SU-DHL-6 (cell line): ENCODE measurements around the gene CYP4A22.
"Not testable (repeated sequence)": the region's sequence is repeated elsewhere in the genome, so short reads cannot be mapped to it uniquely, and the experiment has no call there.

Source experiments
- H2AFZ ChIP-seq: fragments of 200-600 bp; sonication (generic); 2 replicates; pipeline ENCODE4 v1.6.1; 2014; ENCODE audit warnings: low read depth, mild to moderate bottlenecking, moderate library complexity, mixed read lengths, antibody characterized with exemption, low read length; ENCODE audit not compliant: severe bottlenecking
- H3F3A ChIP-seq: fragments of 200-600 bp; shearing (Covaris generic); 2 replicates; pipeline ENCODE4 v1.6.0; 2016; ENCODE audit warnings: antibody characterized with exemption, mild to moderate bottlenecking; ENCODE audit not compliant: insufficient read depth
- H3K27ac ChIP-seq: fragments of 200-600 bp; sonication (generic); 2 replicates; pipeline ENCODE4 v1.5.1; 2016; ENCODE audit warnings: low read depth, mild to moderate bottlenecking, low read length, moderate library complexity, mixed read lengths
- H3K27me3 ChIP-seq: fragments of 200-600 bp; sonication (generic), shearing (Covaris generic); 2 replicates; pipeline ENCODE4 v1.6.0; 2014; ENCODE audit warnings: mild to moderate bottlenecking, low read length
- H3K36me3 ChIP-seq: fragments of 200-600 bp; sonication (generic); 2 replicates; pipeline ENCODE4 v1.6.1; 2014; ENCODE audit warnings: mild to moderate bottlenecking, low read length, mixed read lengths
- H3K4me2 ChIP-seq: fragments of 300-600, 200-600 bp; shearing (Covaris generic), sonication (generic); 2 replicates; pipeline ENCODE4 v1.6.0; 2014; ENCODE audit warnings: low read length, low read depth, mild to moderate bottlenecking; ENCODE audit not compliant: poor library complexity, severe bottlenecking
- H3K4me3 ChIP-seq: fragments of 200-600 bp; sonication (generic); 2 replicates; pipeline ENCODE4 v1.5.1; 2014; ENCODE audit warnings: antibody characterized with exemption, low read length, mild to moderate bottlenecking, mixed read lengths; ENCODE audit not compliant: insufficient read depth, poor library complexity, severe bottlenecking
- H3K79me2 ChIP-seq: fragments of 200-600 bp; sonication (generic); 2 replicates; pipeline ENCODE4 v1.6.1; 2014; ENCODE audit warnings: mild to moderate bottlenecking, low read length, moderate library complexity; ENCODE audit not compliant: insufficient read depth
- H3K9ac ChIP-seq: fragments of 200-600 bp; sonication (generic); 2 replicates; pipeline ENCODE4 v1.7.0; 2014; ENCODE audit warnings: mild to moderate bottlenecking, low read length
- H3K9me2 ChIP-seq: fragments of 200-600 bp; sonication (generic); replicated peaks from 2 replicates; pipeline ENCODE4 v1.6.1; 2014; ENCODE audit warnings: low read length; ENCODE audit not compliant: insufficient read depth
- H3K9me3 ChIP-seq: fragments of 200-600 bp; sonication (generic); 2 replicates; pipeline ENCODE4 v1.6.1; 2014; ENCODE audit warnings: low read length, mixed read lengths; ENCODE audit not compliant: insufficient read depth
- H4K20me1 ChIP-seq: fragments of 200-600 bp; sonication (generic); 2 replicates; pipeline ENCODE4 v1.6.1; 2014; ENCODE audit warnings: low read depth, mild to moderate bottlenecking, antibody characterized with exemption, low read length, moderate library complexity, mixed read lengths
- EZH2phosphoT487 ChIP-seq: fragments of 200-600 bp; sonication (generic), shearing (Covaris generic); conservative IDR thresholded peaks from 2 replicates; pipeline ENCODE4 v1.6.1; 2018; ENCODE audit warnings: mild to moderate bottlenecking, antibody characterized with exemption, low read length, moderate library complexity, mixed read lengths
- TF ChIP-seq, protein P1 (sequence below): fragments of 200-600 bp; sonication (generic); IDR thresholded peaks from one replicate; pipeline ENCODE4 v1.5.1; 2017; ENCODE audit warnings: antibody characterized with exemption, mild to moderate bottlenecking, low read length, moderate library complexity; ENCODE audit not compliant: insufficient read depth, poor library complexity, severe bottlenecking

The CYP4A22 gene

DNA sequence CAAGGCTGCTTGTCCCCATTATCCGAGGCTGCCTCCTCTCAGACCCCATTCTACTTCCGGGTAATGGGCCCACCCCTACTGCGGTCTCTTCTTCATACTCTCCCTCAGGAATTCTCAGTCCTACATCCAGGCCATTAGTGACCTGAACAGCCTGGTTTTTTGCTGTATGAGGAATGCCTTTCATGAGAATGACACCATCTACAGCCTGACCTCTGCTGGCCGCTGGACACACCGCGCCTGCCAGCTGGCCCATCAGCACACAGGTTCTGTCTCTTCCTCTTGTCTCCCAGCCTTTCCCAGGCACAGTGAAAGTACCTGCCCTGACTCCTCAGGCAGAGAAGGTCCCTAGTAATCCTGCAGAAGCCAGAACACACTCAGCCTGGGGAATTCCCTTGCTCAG, 6.4 kb downstream of the CYP4A22 start:
- not testable (repeated sequence) for H2AFZ ChIP-seq, H3K27ac ChIP-seq, H3K4me3 ChIP-seq, H4K20me1 ChIP-seq, H3K79me2 ChIP-seq, H3K4me2 ChIP-seq, H3K9me3 ChIP-seq, H3K9ac ChIP-seq, H3K9me2 ChIP-seq, H3K36me3 ChIP-seq, H3K27me3 ChIP-seq, H3F3A ChIP-seq

DNA sequence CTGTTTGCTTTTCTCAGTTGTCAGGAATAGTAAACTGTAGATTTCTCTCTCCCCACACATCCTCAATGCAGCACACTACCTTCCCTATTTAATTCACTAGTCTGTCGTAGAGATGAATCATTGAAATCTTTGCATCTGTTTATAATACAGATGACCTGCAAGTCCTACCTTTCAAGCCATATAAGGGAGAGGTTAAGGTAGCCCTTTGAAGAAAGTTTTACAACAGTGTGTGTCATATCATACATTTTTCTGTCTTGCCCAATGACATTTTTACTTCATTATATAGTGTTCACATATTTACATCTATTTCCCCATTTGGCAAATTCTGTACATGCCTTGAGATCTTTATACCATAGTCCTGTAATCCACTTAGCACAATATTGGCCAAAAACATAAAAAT, 9.3 kb downstream of the CYP4A22 start:
- not testable (repeated sequence) for H3K4me2 ChIP-seq, H2AFZ ChIP-seq, H3K9me2 ChIP-seq, H3K9ac ChIP-seq, H3F3A ChIP-seq, H3K27ac ChIP-seq, H3K27me3 ChIP-seq, H4K20me1 ChIP-seq, H3K79me2 ChIP-seq, H3K9me3 ChIP-seq, H3K36me3 ChIP-seq, H3K4me3 ChIP-seq

DNA sequence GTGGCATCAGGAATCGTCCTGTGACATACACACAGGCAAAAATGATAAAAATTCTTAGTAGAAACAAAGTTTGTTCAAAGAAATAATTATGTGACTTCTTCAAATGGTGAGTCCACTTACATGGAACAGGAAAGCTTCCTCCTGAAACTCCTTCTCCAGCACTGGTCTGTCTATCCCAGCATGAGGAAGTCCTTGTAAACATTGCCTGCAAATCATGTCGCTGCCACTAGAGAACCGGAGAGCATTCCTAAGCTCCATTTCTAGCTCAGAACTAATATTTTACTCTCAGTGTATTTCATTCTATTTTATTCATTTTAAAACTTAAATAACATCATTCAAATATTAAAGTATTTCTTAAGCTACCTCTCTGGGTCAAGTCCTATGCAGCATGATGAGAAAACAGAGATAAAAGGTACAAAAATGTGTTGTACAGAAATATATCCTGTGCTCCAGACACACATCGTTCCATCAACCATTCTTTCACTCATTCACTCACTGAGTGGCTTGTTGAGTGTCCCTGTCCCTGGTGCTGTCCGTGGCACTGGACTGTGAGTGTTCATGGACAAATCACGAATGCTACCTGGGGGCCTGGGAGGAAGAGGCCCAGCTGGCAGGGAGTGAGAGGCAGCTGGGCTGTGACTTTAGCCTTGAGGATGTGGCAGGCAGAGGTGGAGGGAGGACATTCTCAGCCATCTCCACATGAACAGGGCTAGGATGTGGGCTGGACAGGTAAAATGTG, 10.0 kb downstream of the CYP4A22 start:
- Histone ChIP-seq H3K4me3 (no peak overlapping the region), H3F3A (no peaks in the 10 kb centered on the region), H3K4me2 (no peak overlapping the region), H4K20me1 (no peaks in the 10 kb centered on the region), H3K9ac (no peak overlapping the region), H3K36me3 (no peaks in the 10 kb centered on the region), H3K9me2 (no peaks in the 10 kb centered on the region), H3K27me3 (no peaks in the 10 kb centered on the region), H3K9me3 (no peaks in the 10 kb centered on the region), H3K27ac (no peak overlapping the region), H2AFZ (no peak overlapping the region), H3K79me2 (no peaks in the 10 kb centered on the region)
- TF ChIP-seq, protein P1, sequence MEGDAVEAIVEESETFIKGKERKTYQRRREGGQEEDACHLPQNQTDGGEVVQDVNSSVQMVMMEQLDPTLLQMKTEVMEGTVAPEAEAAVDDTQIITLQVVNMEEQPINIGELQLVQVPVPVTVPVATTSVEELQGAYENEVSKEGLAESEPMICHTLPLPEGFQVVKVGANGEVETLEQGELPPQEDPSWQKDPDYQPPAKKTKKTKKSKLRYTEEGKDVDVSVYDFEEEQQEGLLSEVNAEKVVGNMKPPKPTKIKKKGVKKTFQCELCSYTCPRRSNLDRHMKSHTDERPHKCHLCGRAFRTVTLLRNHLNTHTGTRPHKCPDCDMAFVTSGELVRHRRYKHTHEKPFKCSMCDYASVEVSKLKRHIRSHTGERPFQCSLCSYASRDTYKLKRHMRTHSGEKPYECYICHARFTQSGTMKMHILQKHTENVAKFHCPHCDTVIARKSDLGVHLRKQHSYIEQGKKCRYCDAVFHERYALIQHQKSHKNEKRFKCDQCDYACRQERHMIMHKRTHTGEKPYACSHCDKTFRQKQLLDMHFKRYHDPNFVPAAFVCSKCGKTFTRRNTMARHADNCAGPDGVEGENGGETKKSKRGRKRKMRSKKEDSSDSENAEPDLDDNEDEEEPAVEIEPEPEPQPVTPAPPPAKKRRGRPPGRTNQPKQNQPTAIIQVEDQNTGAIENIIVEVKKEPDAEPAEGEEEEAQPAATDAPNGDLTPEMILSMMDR, result no peak
- TF ChIP-seq EZH2phosphoT487, result no peak

DNA sequence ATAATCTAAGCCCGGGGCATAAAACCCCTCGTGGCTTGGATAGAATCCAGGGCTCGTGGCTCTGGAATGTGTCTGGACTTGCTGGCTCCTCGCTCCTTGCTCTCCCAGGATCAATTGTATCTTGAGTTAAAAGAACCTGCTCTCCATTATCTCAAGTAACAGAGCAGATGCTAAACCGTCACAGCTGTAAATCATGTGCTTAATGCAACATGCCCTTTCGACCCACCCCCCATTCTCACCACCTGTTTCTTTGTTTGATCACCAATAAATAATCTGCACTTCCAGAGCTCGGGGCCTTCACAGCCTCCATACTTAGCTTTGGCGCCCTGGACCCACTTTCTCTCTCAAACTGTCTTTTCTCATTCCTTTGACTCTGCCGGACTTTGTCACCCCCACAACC, 11.9 kb downstream of the CYP4A22 start:
- H2AFZ ChIP-seq, H3K79me2 ChIP-seq, H3K36me3 ChIP-seq, H3K9ac ChIP-seq, H3K27ac ChIP-seq, H3K9me3 ChIP-seq, H3K4me3 ChIP-seq, H3K4me2 ChIP-seq, H3K9me2 ChIP-seq, H4K20me1 ChIP-seq, H3F3A ChIP-seq, H3K27me3 ChIP-seq: not testable (repeated sequence)

DNA sequence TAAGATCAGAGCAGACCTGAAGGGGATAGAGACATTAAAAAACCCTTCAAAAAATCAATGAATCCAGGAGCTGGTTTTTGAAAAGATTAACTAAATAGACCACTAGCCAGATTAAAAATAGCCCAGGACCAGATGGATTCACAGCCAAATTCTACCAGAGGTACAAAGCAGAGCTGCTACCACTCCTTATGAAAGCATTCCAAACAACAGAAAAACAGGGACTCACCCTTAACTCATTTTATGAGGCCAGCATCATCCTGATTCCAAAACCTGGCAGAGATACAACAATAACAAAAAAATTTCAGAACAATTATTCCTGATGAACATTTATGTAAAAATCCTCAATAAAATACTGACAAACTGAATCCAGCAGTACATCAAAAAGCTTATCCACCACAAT, 19.2 kb downstream of the CYP4A22 start:
- not testable (repeated sequence) for H3K27ac ChIP-seq, H3K27me3 ChIP-seq, H3K4me2 ChIP-seq, H3F3A ChIP-seq, H3K79me2 ChIP-seq, H2AFZ ChIP-seq, H4K20me1 ChIP-seq, H3K36me3 ChIP-seq, H3K9ac ChIP-seq, H3K9me2 ChIP-seq, H3K4me3 ChIP-seq, H3K9me3 ChIP-seq

DNA sequence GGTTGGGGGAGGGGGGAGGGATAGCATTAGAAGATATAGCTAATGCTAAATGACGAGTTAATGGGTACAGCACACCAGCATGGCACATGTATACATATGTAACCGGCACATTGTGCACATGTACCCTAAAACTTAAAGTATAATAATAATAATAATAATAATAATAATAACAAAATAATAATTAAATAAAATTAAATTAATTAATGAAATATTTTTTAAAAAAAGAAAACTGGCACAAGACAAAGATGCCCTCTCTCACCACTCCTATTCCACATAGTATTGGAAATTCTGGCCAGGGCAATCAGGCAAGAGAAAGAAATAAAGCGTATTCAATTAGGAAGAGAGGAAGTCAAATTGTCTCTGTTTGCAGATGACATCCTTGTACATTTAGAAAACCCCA, 20.7 kb downstream of the CYP4A22 start:
- not testable (repeated sequence) for H3K27me3 ChIP-seq, H3K27ac ChIP-seq, H3K9me3 ChIP-seq, H3K4me3 ChIP-seq, H3K79me2 ChIP-seq, H3K9ac ChIP-seq, H3K4me2 ChIP-seq, H3F3A ChIP-seq, H4K20me1 ChIP-seq, H3K9me2 ChIP-seq, H2AFZ ChIP-seq, H3K36me3 ChIP-seq
